Measurements from ENCODE around the gene STUM. TPM values are rescaled to one million over a fixed set of nuclear protein-coding genes. Genes with fewer than 3 reads are reported as not detected.

Gene STUM
- total and polyA plus RNA-seq, 2 donors from 2014 or later, result 1.6 to 1.9 TPM

GRCh38 chr1:226578946-226579578 lies 30.5 kb downstream of the STUM start:
- no peak for FAIRE-seq
- peak in 1 of 5 donors; percentile 4 for DNase-seq
- H3K4me3 ChIP-seq (ENCODE audit: low read length in 3 of 3), result no peak overlapping the region
- no peak for TF ChIP-seq CTCF (IDR thresholded peaks at IDR 0.05; ENCODE audit: borderline replicate concordance, extremely low read depth, insufficient read depth)
- H3K27me3 ChIP-seq (ENCODE audit: control insufficient read depth, insufficient read depth, low read length), result no peaks in the 10 kb centered on the region
- H3K36me3 ChIP-seq (ENCODE audit: control insufficient read depth in 2 of 3, insufficient read depth in 3 of 3, low read length in 3 of 3), result no peaks in the 10 kb centered on the region
- no peaks in the 10 kb centered on the region for H3K4me1 ChIP-seq (ENCODE audit: control insufficient read depth in 2 of 3, insufficient read depth in 2 of 3, low read depth in 1 of 3, low read length in 3 of 3)
- intact Hi-C loops (cut with DNase I), result no loop called here
- no peak overlapping the region for H3K9ac ChIP-seq (ENCODE audit: low read length in 3 of 3)
- H3K27ac ChIP-seq (ENCODE audit: low read depth in 2 of 2, low read length in 2 of 2), result no peak overlapping the region
- H3K9me3 ChIP-seq (ENCODE audit: control insufficient read depth in 2 of 3, insufficient read depth in 1 of 3, low read length in 3 of 3), result no peaks in the 10 kb centered on the region

- Histone ChIP-seq H3K27me3 (ENCODE audit: control insufficient read depth, insufficient read depth, low read length) (no peaks in the 10 kb centered on the region), H3K4me3 (ENCODE audit: low read length in 3 of 3) (no peak overlapping the region), H3K36me3 (ENCODE audit: control insufficient read depth in 2 of 3, insufficient read depth in 3 of 3, low read length in 3 of 3) (no peaks in the 10 kb centered on the region), H3K9me3 (ENCODE audit: control insufficient read depth in 2 of 3, insufficient read depth in 1 of 3, low read length in 3 of 3) (no peaks in the 10 kb centered on the region), H3K27ac (ENCODE audit: low read depth in 2 of 2, low read length in 2 of 2) (no peak overlapping the region), H3K9ac (ENCODE audit: low read length in 3 of 3) (no peak overlapping the region), H3K4me1 (ENCODE audit: control insufficient read depth in 2 of 3, insufficient read depth in 2 of 3, low read depth in 1 of 3, low read length in 3 of 3) (no peaks in the 10 kb centered on the region)
- FAIRE-seq (no peak), DNase-seq (peak in 1 of 5 donors; percentile 8)
- intact Hi-C loops (cut with DNase I), result no loop called here
- TF ChIP-seq CTCF (IDR thresholded peaks at IDR 0.05; ENCODE audit: borderline replicate concordance, extremely low read depth, insufficient read depth), result no peak
Measured at GRCh38 chr1:226579781-226580323, 31.3 kb downstream of the STUM start.

- intact Hi-C loops (cut with DNase I), result no loop called here
- Histone ChIP-seq H3K9me3 (ENCODE audit: control insufficient read depth in 2 of 3, insufficient read depth in 1 of 3, low read length in 3 of 3) (no peaks in the 10 kb centered on the region), H3K27me3 (ENCODE audit: control insufficient read depth, insufficient read depth, low read length) (no peaks in the 10 kb centered on the region), H3K27ac (ENCODE audit: low read depth in 2 of 2, low read length in 2 of 2) (no peak overlapping the region), H3K4me1 (ENCODE audit: control insufficient read depth in 2 of 3, insufficient read depth in 2 of 3, low read depth in 1 of 3, low read length in 3 of 3) (no peaks in the 10 kb centered on the region), H3K4me3 (ENCODE audit: low read length in 3 of 3) (no peak overlapping the region), H3K36me3 (ENCODE audit: control insufficient read depth in 2 of 3, insufficient read depth in 3 of 3, low read length in 3 of 3) (no peaks in the 10 kb centered on the region), H3K9ac (ENCODE audit: low read length in 3 of 3) (no peak overlapping the region)
- DNase-seq (peak in 1 of 5 donors; percentile 6), FAIRE-seq (no peak)
- no peak for TF ChIP-seq CTCF (IDR thresholded peaks at IDR 0.05; ENCODE audit: borderline replicate concordance, extremely low read depth, insufficient read depth)
Measured at GRCh38 chr1:226580625-226581270, 32.2 kb downstream of the STUM start.
